H1 (cell line): ENCODE results near the gene SFXN2. TPM values are rescaled to one million over a fixed set of nuclear protein-coding genes. Genes with fewer than 3 reads are reported as not detected.

ENCODE experiments used
- CTCF ChIA-PET: fragments of 300-600 bp; sonication (Branson Sonifier 250); formaldehyde crosslinking; loops from one replicate; lab custom pipeline; 2021; ENCODE audit not compliant: partially characterized antibody; lab: Charles Lee
- POLR2A ChIA-PET: fragments of 300-600 bp; sonication (Branson Sonifier 250); formaldehyde crosslinking; loops from one replicate; lab custom pipeline; 2021; ENCODE audit warnings: inconsistent platforms; ENCODE audit not compliant: partially characterized antibody; lab: Charles Lee
- DNase-seq, 2 experiments: peaks; one replicate each; pipeline versions ENCODE4 v3.0.0 to v3.0.0-alpha.2; 2010 to 2022; ENCODE audit warnings: low spot score in 2 of 2, low read depth in 1 of 2, mixed read lengths in 1 of 2
- FAIRE-seq: peaks from 2 replicates; lab custom pipeline; 2011; peaks lifted over from hg19 to GRCh38; lab: Jason Lieb, UNC
- H2AFZ ChIP-seq: 2 replicates; pipeline ENCODE4 v1.8.1; 2012; ENCODE audit warnings: low read length, inconsistent platforms
- H2AK5ac ChIP-seq: 2 replicates; pipeline ENCODE4 v1.6.1; 2013; ENCODE audit warnings: low read depth, low read length
- H2BK120ac ChIP-seq: replicated peaks from 2 replicates; pipeline ENCODE3; 2013; ENCODE audit warnings: low read depth, low read length, inconsistent platforms
- H2BK12ac ChIP-seq: 2 replicates; pipeline ENCODE4 v1.6.1; 2013; ENCODE audit warnings: low read depth, low read length
- H2BK15ac ChIP-seq: 2 replicates; pipeline ENCODE4 v1.6.1; 2013; ENCODE audit warnings: low read length
- H2BK20ac ChIP-seq: 2 replicates; pipeline ENCODE4 v1.6.1; 2013; ENCODE audit warnings: low read length
- H2BK5ac ChIP-seq: 2 replicates; pipeline ENCODE4 v1.6.1; 2013; ENCODE audit warnings: low read depth, low read length
- H3K14ac ChIP-seq: 2 replicates; pipeline ENCODE4 v1.6.1; 2013; ENCODE audit warnings: inconsistent platforms; ENCODE audit not compliant: insufficient read length
- H3K18ac ChIP-seq: 2 replicates; pipeline ENCODE4 v1.6.1; 2013; ENCODE audit warnings: low read length; ENCODE audit errors: extremely low read depth
- H3K23ac ChIP-seq: 2 replicates; pipeline ENCODE4 v1.6.1; 2013; ENCODE audit warnings: inconsistent platforms; ENCODE audit not compliant: insufficient read length
- H3K23me2 ChIP-seq: 2 replicates; pipeline ENCODE4 v1.6.1; 2013; ENCODE audit warnings: low read depth, low read length
- H3K27ac ChIP-seq: 2 replicates; pipeline ENCODE4 v1.6.1; 2011; ENCODE audit warnings: low read depth, low read length, inconsistent platforms
- H3K27me3 ChIP-seq, 4 experiments: replicated peaks in 1 of 4; 1 replicate in 1 of 4; 2 replicates in 3 of 4; pipeline versions ENCODE4 v1.6.1 to v1.8.1; 2011 to 2013; ENCODE audit warnings: low read length in 3 of 4, mild to moderate bottlenecking in 3 of 4, inconsistent platforms in 2 of 4, mixed read lengths in 2 of 4, moderate library complexity in 1 of 4; ENCODE audit not compliant: control insufficient read depth in 3 of 4, insufficient read depth in 3 of 4; ENCODE audit errors: extremely low read depth in 1 of 4
- H3K36me3 ChIP-seq, 4 experiments: 2 replicates each; pipeline versions ENCODE4 v1.6.1 to v1.8.1; 2011 to 2013; ENCODE audit warnings: mild to moderate bottlenecking in 4 of 4, low read length in 3 of 4, moderate library complexity in 2 of 4, control low read depth in 1 of 4, inconsistent platforms in 1 of 4; ENCODE audit not compliant: insufficient read depth in 4 of 4, control insufficient read depth in 2 of 4
- H3K4ac ChIP-seq: replicated peaks from 2 replicates; pipeline ENCODE3; 2013; ENCODE audit warnings: low read length, low read depth, mixed read lengths, inconsistent platforms; ENCODE audit not compliant: insufficient read length
- H3K4me1 ChIP-seq, 4 experiments: replicated peaks in 1 of 4; 1 replicate in 1 of 4; 2 replicates in 3 of 4; pipeline versions ENCODE4 v1.6.1 to v1.8.1; 2011 to 2013; ENCODE audit warnings: low read length in 3 of 4, inconsistent platforms in 2 of 4, mixed read lengths in 1 of 4; ENCODE audit not compliant: insufficient read depth in 4 of 4, control insufficient read depth in 3 of 4
- H3K4me2 ChIP-seq, 2 experiments: 2 replicates each; pipeline versions ENCODE4 v1.6.1 to v1.8.1; 2011 to 2013; ENCODE audit warnings: low read depth in 2 of 2, low read length in 2 of 2, control low read depth in 1 of 2, inconsistent platforms in 1 of 2, mild to moderate bottlenecking in 1 of 2; ENCODE audit not compliant: insufficient read depth in 1 of 2
- H3K4me3 ChIP-seq, 4 experiments: fragments of 200-600, 300-600 bp in 1 of 4; sonication (generic), shearing (Covaris generic), sonication (Bioruptor Twin) in 1 of 4; 2 replicates each; pipeline versions ENCODE4 v1.5.1 to v1.8.1; 2011 to 2016; ENCODE audit warnings: low read length in 4 of 4, low read depth in 3 of 4, control low read depth in 2 of 4, inconsistent platforms in 2 of 4, mild to moderate bottlenecking in 2 of 4, mixed read lengths in 1 of 4, moderate library complexity in 1 of 4; ENCODE audit not compliant: insufficient read depth in 2 of 4; ENCODE audit errors: extremely low read depth in 1 of 4
- H3K56ac ChIP-seq: replicated peaks from 2 replicates; pipeline ENCODE3; 2013; ENCODE audit warnings: low read depth, mild to moderate bottlenecking, mixed read lengths, low read length, inconsistent platforms; ENCODE audit not compliant: insufficient read length
- H3K79me1 ChIP-seq: 2 replicates; pipeline ENCODE4 v1.6.1; 2013; ENCODE audit warnings: low read depth, low read length, control low read depth
- H3K79me2 ChIP-seq, 2 experiments: 2 replicates each; pipeline versions ENCODE4 v1.6.1 to v1.8.1; 2012 to 2013; ENCODE audit warnings: low read length in 2 of 2, mild to moderate bottlenecking in 2 of 2, inconsistent platforms in 1 of 2; ENCODE audit not compliant: insufficient read depth in 2 of 2, control insufficient read depth in 1 of 2
- H3K9ac ChIP-seq, 4 experiments: replicated peaks in 1 of 4; 1 replicate in 1 of 4; 2 replicates in 3 of 4; pipeline versions ENCODE4 v1.6.1 to v1.8.1; 2011 to 2013; ENCODE audit warnings: low read depth in 3 of 4, low read length in 3 of 4, control low read depth in 2 of 4, mild to moderate bottlenecking in 2 of 4, moderate library complexity in 2 of 4, inconsistent platforms in 1 of 4; ENCODE audit errors: extremely low read depth in 1 of 4
- H3K9me3 ChIP-seq, 2 experiments: 2 replicates each; pipeline versions ENCODE4 v1.6.1 to v1.8.1; 2012 to 2013; ENCODE audit warnings: mild to moderate bottlenecking in 2 of 2, moderate library complexity in 2 of 2, control low read depth in 1 of 2, inconsistent platforms in 1 of 2, low read depth in 1 of 2, low read length in 1 of 2, mixed read lengths in 1 of 2; ENCODE audit not compliant: insufficient read depth in 2 of 2
- H4K20me1 ChIP-seq, 2 experiments: replicated peaks in 1 of 2; 2 replicates each; pipeline versions ENCODE3 to v1.8.1; 2011 to 2013; ENCODE audit warnings: inconsistent platforms in 2 of 2, low read length in 2 of 2, mild to moderate bottlenecking in 1 of 2; ENCODE audit not compliant: insufficient read depth in 2 of 2, control insufficient read depth in 1 of 2
- H4K5ac ChIP-seq: 2 replicates; pipeline ENCODE4 v1.6.1; 2013; ENCODE audit warnings: low read length, low read depth, mixed read lengths, inconsistent platforms; ENCODE audit not compliant: insufficient read length
- H4K8ac ChIP-seq: 2 replicates; pipeline ENCODE4 v1.8.0; 2013; ENCODE audit warnings: mild to moderate bottlenecking, moderate library complexity, low read length, inconsistent platforms; ENCODE audit not compliant: insufficient read depth; ENCODE audit errors: extremely low read depth
- H4K91ac ChIP-seq: replicated peaks from 2 replicates; pipeline ENCODE3; 2013; ENCODE audit warnings: low read length, mixed read lengths, inconsistent platforms; ENCODE audit not compliant: insufficient read length
- CBX8 ChIP-seq: fragments of 300-800, 300-1000 bp; sonication (generic); IDR thresholded peaks from 2 replicates; pipeline ENCODE4 v1.7.1; 2016; ENCODE audit warnings: low read depth, low read length, borderline replicate concordance
- NANOG ChIP-seq: IDR thresholded peaks from 2 replicates; pipeline ENCODE4 v1.6.1; 2011; ENCODE audit warnings: low read length, low read depth, mild to moderate bottlenecking, inconsistent platforms; ENCODE audit not compliant: insufficient read depth, poor library complexity, severe bottlenecking
- RNF2 ChIP-seq: fragments of 200-900, 300-1000 bp; sonication (generic); IDR thresholded peaks from 2 replicates; pipeline ENCODE4 v1.7.1; 2016; ENCODE audit warnings: borderline replicate concordance, low read depth, mild to moderate bottlenecking, antibody characterized with exemption, low read length; ENCODE audit not compliant: poor library complexity, severe bottlenecking; ENCODE audit errors: missing control alignments
- TEAD4 ChIP-seq: IDR thresholded peaks from 2 replicates; pipeline ENCODE4 v1.6.1; 2012; ENCODE audit warnings: low read depth, low read length, inconsistent platforms, mixed read lengths
- ZNF274 ChIP-seq: IDR thresholded peaks from 2 replicates; pipeline ENCODE4 v1.7.0; 2012; ENCODE audit warnings: low read length, borderline replicate concordance; ENCODE audit errors: extremely low read depth
- WGBS, 2 experiments: shearing (Covaris generic) in 1 of 2; methylation state at CpG; one replicate each; pipeline versions ENCODE4 v1.1.6 to v1.1.7; 2013 to 2015; ENCODE audit warnings: low lambda C conversion rate in 2 of 2, mixed read lengths in 2 of 2, inconsistent platforms in 1 of 2, low coverage in 1 of 2, missing lambda C conversion rate in 1 of 2; ENCODE audit not compliant: insufficient replicate concordance in 2 of 2, insufficient coverage in 1 of 2, insufficient read length in 1 of 2; ENCODE audit errors: extremely low coverage in 1 of 2, missing lambda C conversion rate in 1 of 2; 5-methylcytosine and 5-hydroxymethylcytosine counted together
- polyA plus RNA-seq, 7 experiments: library from polyadenylated mRNA; depleted of rRNA in 3 of 7; stranded (reverse) in 5 of 7; unstranded in 2 of 7; fragments of >200 nt in 5 of 7; fragments of 200-250 nt in 2 of 7; gene quantifications; 1 replicate in 5 of 7; 2 replicates in 1 of 7; 4 replicates in 1 of 7; pipeline versions ENCODE4 v1.2.1 to v1.2.3, GENCODE V29; 2011 to 2013; ENCODE audit warnings: missing spikeins in 2 of 7, mixed read lengths in 2 of 7
- total RNA-seq: library from RNA; stranded (reverse); fragmentation: NEBNext Ultra II Directional; extraction: Animal tissue kit (Norgen Biotek cat#: 25700); gene quantifications from 2 replicates; pipeline ENCODE4 v1.2.1, GENCODE V29; 2021
- TF ChIP-seq, protein P1 (sequence below): IDR thresholded peaks from 2 replicates; pipeline ENCODE4 v1.6.1; 2012; ENCODE audit warnings: inconsistent platforms

The SFXN2 gene
- total and polyA plus RNA-seq, 2 of the 8 experiments (the other 6 are each of a cell fraction or from before 2014, with no cell fraction given): 20.5 to 23.5 TPM

DNA sequence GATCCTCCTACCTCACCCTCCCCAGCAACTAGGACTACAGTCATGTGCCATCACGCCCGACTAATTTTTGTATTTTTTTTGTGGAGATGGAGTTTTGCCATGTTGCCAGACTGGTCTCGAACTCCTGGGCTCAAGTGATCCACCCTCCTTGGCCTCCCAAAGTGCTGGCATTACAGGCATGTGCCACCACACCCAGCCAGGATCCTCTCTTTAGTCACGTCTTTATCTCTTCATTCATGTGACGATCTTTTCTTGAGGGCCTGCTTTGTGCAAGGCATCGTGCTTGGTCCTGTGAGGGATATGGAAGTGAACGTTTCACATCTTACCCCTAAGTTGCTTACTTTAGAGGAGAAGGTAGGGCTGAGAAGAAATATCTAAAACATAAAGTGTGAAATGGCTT lies 50.9 kb downstream of the SFXN2 start:
- Histone ChIP-seq H3K4me1 (no peaks in the 10 kb centered on the region), H3K36me3 (no peaks in the 10 kb centered on the region), H3K18ac (no peak overlapping the region), H2BK120ac (no peak overlapping the region), H2AFZ (no peak overlapping the region), H4K91ac (no peak overlapping the region), H2BK20ac (no peak overlapping the region), H3K23me2 (no peaks in the 10 kb centered on the region), H3K9ac (no peak overlapping the region), H4K5ac (no peak overlapping the region), H3K14ac (no peak overlapping the region), H4K20me1 (no peaks in the 10 kb centered on the region), H3K4me3 (no peak overlapping the region), H3K27ac (no peak overlapping the region), H3K79me1 (no peaks in the 10 kb centered on the region; the same call in 1 of the 2 replicates), H2BK5ac (no peak overlapping the region), H3K4ac (no peak overlapping the region), H2BK15ac (no peak overlapping the region), H3K79me2 (no peaks in the 10 kb centered on the region), H3K4me2 (no peak overlapping the region), H3K56ac (no peak overlapping the region)
- whole genome bisulfite sequencing, 2 experiments: 92% methylated on average over 7 of the region's 7 CpGs; no CpG with 5 or more reads in 1 of the 2 experiments
- ChIA-PET CTCF (interaction anchor here (1.9 to 5.9 kb wide), 2 partner anchors 12 to 136 kb away, joined by 8 to 42 read pairs; no protein-coding TSS in a partner anchor), POLR2A (interaction anchor here (0.7 to 1.4 kb wide), 2 partner anchors 12 to 131 kb away, joined by 3 to 4 read pairs; no protein-coding TSS in a partner anchor)
- DNase-seq (no peak), FAIRE-seq (no peak)
- TF ChIP-seq ZNF274 (no peak), NANOG (no peak), CBX8 (no peak), TEAD4 (no peak), RNF2 (no peak)
- TF ChIP-seq, protein P1, sequence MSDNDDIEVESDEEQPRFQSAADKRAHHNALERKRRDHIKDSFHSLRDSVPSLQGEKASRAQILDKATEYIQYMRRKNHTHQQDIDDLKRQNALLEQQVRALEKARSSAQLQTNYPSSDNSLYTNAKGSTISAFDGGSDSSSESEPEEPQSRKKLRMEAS: no peak
- TF ChIP-seq, all 59 proteins: peak for 0
- H3K27me3 ChIP-seq: no peaks in the 10 kb centered on the region
- no peak overlapping the region for H2AK5ac ChIP-seq
- H2BK12ac ChIP-seq: no peak overlapping the region
- no peaks in the 10 kb centered on the region for H3K9me3 ChIP-seq
- H3K23ac ChIP-seq: no peak overlapping the region
- no peak overlapping the region for H4K8ac ChIP-seq
